GM12891 (cell line): ENCODE results near the gene SYNE2.

Experiments used
- PAX5 ChIP-seq: IDR thresholded peaks from 2 replicates; pipeline ENCODE4 v1.6.1; 2011; ENCODE audit warnings: low read length, moderate library complexity, mild to moderate bottlenecking; ENCODE audit not compliant: insufficient read depth, severe bottlenecking
- POLR2A ChIP-seq: IDR thresholded peaks from 2 replicates; pipeline ENCODE4 v1.6.1; 2011; ENCODE audit warnings: low read depth, low read length, control low read depth
- POLR2AphosphoS5 ChIP-seq: IDR thresholded peaks from 2 replicates; pipeline ENCODE4 v1.6.1; 2011; ENCODE audit warnings: low read depth, low read length, control low read depth
- POU2F2 ChIP-seq: IDR thresholded peaks from 2 replicates; pipeline ENCODE4 v1.6.1; 2011; ENCODE audit warnings: low read depth, mild to moderate bottlenecking, control low read depth, low read length, moderate library complexity
- SPI1 ChIP-seq: IDR thresholded peaks from 2 replicates; pipeline ENCODE4 v1.6.1; 2011; ENCODE audit warnings: low read depth, low read length, control low read depth
- TAF1 ChIP-seq: IDR thresholded peaks from 2 replicates; pipeline ENCODE4 v1.6.1; 2011; ENCODE audit warnings: low read depth, low read length, control low read depth

DNA sequence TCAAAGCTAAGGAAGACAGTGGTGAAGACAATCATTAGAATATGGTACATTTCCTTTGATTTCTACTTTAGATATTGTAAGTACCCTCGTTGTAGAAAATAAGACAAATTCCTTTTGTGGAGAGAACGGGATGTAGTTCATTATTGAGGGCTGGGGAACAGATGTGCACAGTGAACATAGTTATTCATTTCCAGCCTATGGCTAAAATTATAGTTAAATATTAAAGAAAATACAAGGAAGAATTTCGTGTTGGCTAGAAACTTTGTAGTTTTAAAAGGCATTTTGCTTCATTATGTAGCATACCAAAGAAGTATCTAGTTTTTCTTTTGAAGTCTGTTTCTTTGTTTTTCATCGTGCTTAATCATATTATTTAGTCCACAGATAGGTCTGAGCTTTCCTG lies 239.5 kb downstream of the SYNE2 start:
- TF ChIP-seq POLR2A (no peak), POLR2AphosphoS5 (no peak), TAF1 (no peak), SPI1 (no peak), PAX5 (no peak), POU2F2 (no peak)
